Hindlimb muscle (tissue), 1 donor: ENCODE measurements around the gene TRIO. TPM values are rescaled to one million over a fixed set of nuclear protein-coding genes. Genes with fewer than 3 reads are reported as not detected.

Experiments used
- DNase-seq: peaks from one replicate; pipeline ENCODE4 v3.0.0-alpha.2; 2013
- polyA plus RNA-seq: library from polyadenylated mRNA; unstranded; fragments of 120-200 nt; gene quantifications from one replicate; pipeline ENCODE4 v1.2.1, GENCODE V29; 2013; ENCODE audit not compliant: insufficient read length

TRIO gene
- polyA plus RNA-seq, 1 donor: 181 TPM

- DNase-seq: no peak
Observed at GRCh38 chr5:14467886-14468285, 324.7 kb downstream of the TRIO start.

- DNase-seq: no peak
Observed at GRCh38 chr5:14469551-14470377, 326.6 kb downstream of the TRIO start.

- DNase-seq: no peak
Observed at GRCh38 chr5:14471507-14471906, 328.4 kb downstream of the TRIO start.

GRCh38 chr5:14472986-14473567 is 329.9 kb downstream of the TRIO start:
- DNase-seq: no peak

- no peak for DNase-seq
Observed at GRCh38 chr5:14475045-14475444, 331.9 kb downstream of the TRIO start.

- no peak for DNase-seq
Observed at GRCh38 chr5:14476786-14477435, 333.8 kb downstream of the TRIO start.

GRCh38 chr5:14479143-14479696 is 336.1 kb downstream of the TRIO start:
- no peak for DNase-seq

GRCh38 chr5:14481349-14481748 is 338.2 kb downstream of the TRIO start:
- no peak for DNase-seq

GRCh38 chr5:14482085-14482484 is 338.9 kb downstream of the TRIO start:
- DNase-seq: no peak

GRCh38 chr5:14483504-14484157 is 340.5 kb downstream of the TRIO start:
- no peak for DNase-seq

GRCh38 chr5:14486486-14486885 is 343.3 kb downstream of the TRIO start:
- DNase-seq: no peak

- no peak for DNase-seq
Observed at GRCh38 chr5:14486996-14487896, 344.1 kb downstream of the TRIO start.

- no peak for DNase-seq
Observed at GRCh38 chr5:14487897-14488570, 344.9 kb downstream of the TRIO start.

- no peak for DNase-seq
Observed at GRCh38 chr5:14488709-14489108, 345.6 kb downstream of the TRIO start.

GRCh38 chr5:14489643-14490042 is 346.5 kb downstream of the TRIO start:
- DNase-seq: no peak

GRCh38 chr5:14490309-14490711 is 347.2 kb downstream of the TRIO start:
- no peak for DNase-seq

- DNase-seq: no peak
Observed at GRCh38 chr5:14491015-14491915, 348.1 kb downstream of the TRIO start.

- no peak for DNase-seq
Observed at GRCh38 chr5:14492331-14492964, 349.3 kb downstream of the TRIO start.

- DNase-seq: no peak
Observed at GRCh38 chr5:14495301-14495700, 352.2 kb downstream of the TRIO start.

GRCh38 chr5:14497311-14497710 is 354.2 kb downstream of the TRIO start:
- DNase-seq: no peak
